Neutrophil (primary cell): ENCODE results near the gene TNRC18.
A peak's percentile ranks its signal among the peaks of the same experiment; 100 is the strongest.

Experiments used
- H3K27ac ChIP-seq: fragments of 200-600 bp; sonication (generic); 2 replicates; pipeline ENCODE4 v1.5.1; 2016; ENCODE audit warnings: mild to moderate bottlenecking, moderate library complexity
- H3K27me3 ChIP-seq: fragments of 200-600 bp; sonication (generic); 2 replicates; pipeline ENCODE4 v1.6.0; 2016; ENCODE audit warnings: mild to moderate bottlenecking
- H3K36me3 ChIP-seq: fragments of 200-600 bp; sonication (generic); 2 replicates; pipeline ENCODE4 v1.5.1; 2017
- H3K4me1 ChIP-seq, 2 experiments: fragments of 200-600 bp in 1 of 2; sonication (generic) in 1 of 2; 1 replicate in 1 of 2; 2 replicates in 1 of 2; pipeline versions ENCODE4 v1.5.1 to v1.6.1; 2013 to 2016; ENCODE audit warnings: low read depth in 1 of 2, low read length in 1 of 2, mild to moderate bottlenecking in 1 of 2, moderate library complexity in 1 of 2; ENCODE audit not compliant: control insufficient read depth in 1 of 2, insufficient read depth in 1 of 2
- H3K4me3 ChIP-seq, 2 experiments: fragments of 200-600 bp in 1 of 2; sonication (generic) in 1 of 2; 1 replicate in 1 of 2; 2 replicates in 1 of 2; pipeline ENCODE4 v1.5.1; 2013 to 2016; ENCODE audit warnings: low read depth in 1 of 2, low read length in 1 of 2, mild to moderate bottlenecking in 1 of 2, moderate library complexity in 1 of 2
- H3K9me3 ChIP-seq: fragments of 200-600 bp; sonication (generic); 2 replicates; pipeline ENCODE4 v1.5.1; 2016
- TF ChIP-seq, protein P1 (sequence below): fragments of 200-600 bp; sonication (generic); IDR thresholded peaks from 2 replicates; pipeline ENCODE4 v1.5.1; 2016; ENCODE audit warnings: antibody characterized with exemption

The TNRC18 gene

DNA sequence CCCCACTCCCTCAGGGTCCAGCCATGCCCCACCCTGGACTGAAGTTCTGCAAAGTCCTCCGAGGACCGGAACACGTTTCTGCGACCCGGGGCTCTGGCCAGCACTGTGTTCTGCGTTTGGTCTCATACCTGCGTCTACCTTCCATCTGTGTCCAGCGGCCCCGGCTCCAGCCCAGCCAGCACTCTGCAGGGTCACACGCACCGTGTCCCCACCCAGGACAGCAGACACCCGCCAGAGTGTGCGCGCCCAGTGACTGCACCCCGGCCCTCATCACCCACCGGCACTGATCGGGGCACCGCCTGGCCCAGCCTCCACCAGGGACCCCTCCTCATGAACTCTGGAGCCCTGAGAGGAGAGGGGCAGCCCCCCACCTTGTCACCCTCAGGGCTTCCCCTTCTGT lies 120.6 kb downstream of the TNRC18 start:
- Histone ChIP-seq H3K27ac (no peak overlapping the region), H3K4me1 (no peaks in the 10 kb centered on the region), H3K9me3 (no peaks in the 10 kb centered on the region), H3K27me3 (peaks cover 15% of the 10 kb centered on the region), H3K4me3 (no peak overlapping the region), H3K36me3 (peaks cover 19% of the 10 kb centered on the region)
- TF ChIP-seq, protein P1, sequence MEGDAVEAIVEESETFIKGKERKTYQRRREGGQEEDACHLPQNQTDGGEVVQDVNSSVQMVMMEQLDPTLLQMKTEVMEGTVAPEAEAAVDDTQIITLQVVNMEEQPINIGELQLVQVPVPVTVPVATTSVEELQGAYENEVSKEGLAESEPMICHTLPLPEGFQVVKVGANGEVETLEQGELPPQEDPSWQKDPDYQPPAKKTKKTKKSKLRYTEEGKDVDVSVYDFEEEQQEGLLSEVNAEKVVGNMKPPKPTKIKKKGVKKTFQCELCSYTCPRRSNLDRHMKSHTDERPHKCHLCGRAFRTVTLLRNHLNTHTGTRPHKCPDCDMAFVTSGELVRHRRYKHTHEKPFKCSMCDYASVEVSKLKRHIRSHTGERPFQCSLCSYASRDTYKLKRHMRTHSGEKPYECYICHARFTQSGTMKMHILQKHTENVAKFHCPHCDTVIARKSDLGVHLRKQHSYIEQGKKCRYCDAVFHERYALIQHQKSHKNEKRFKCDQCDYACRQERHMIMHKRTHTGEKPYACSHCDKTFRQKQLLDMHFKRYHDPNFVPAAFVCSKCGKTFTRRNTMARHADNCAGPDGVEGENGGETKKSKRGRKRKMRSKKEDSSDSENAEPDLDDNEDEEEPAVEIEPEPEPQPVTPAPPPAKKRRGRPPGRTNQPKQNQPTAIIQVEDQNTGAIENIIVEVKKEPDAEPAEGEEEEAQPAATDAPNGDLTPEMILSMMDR = no peak

DNA sequence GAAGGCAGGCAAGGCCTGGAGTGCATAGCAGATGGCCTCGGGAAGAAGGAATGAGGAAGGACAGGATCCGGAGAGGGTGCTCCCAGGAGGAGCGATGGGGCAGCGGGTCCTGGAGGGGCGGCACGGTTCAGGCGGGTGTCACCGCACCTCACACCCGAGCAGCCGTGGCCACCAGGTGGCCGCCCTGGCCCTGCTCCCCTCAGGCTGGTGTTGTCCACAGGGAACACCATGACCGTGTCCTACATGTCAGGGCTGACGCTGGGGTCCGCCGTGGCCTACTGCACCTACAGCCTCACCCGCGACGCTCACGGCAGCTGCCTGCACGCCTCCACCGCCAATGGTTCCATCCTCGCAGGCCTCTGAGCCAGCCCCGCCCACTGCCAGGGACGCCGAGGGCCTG lies 121.1 kb downstream of the TNRC18 start:
- Histone ChIP-seq H3K36me3 (peaks cover 15% of the 10 kb centered on the region), H3K9me3 (no peaks in the 10 kb centered on the region), H3K27me3 (peaks cover 20% of the 10 kb centered on the region), H3K4me1 (no peaks in the 10 kb centered on the region), H3K27ac (no peak overlapping the region), H3K4me3 (no peak overlapping the region)
- TF ChIP-seq, protein P1 = no peak

DNA sequence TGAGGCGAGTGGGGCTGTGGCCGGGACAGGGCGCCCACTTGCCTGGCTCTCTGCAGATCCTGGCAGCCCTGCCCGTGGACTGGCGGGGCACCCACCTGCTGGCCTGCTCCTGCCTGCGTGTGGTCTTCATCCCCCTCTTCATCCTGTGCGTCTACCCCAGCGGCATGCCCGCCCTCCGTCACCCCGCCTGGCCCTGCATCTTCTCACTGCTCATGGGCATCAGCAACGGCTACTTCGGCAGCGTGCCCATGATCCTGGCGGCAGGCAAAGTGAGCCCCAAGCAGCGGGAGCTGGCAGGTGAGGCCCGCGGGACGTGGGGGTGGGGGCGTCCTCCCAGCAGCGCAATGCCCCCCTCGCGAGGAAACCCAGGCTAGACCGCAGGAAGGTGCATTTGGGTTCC lies 123.3 kb downstream of the TNRC18 start:
- Histone ChIP-seq H3K27ac (no peak overlapping the region), H3K9me3 (no peaks in the 10 kb centered on the region), H3K4me3 (no peak overlapping the region), H3K36me3 (no peaks in the 10 kb centered on the region), H3K4me1 (peaks cover 4% of the 10 kb centered on the region in 2 experiments), H3K27me3 (peaks cover 42% of the 10 kb centered on the region)
- TF ChIP-seq, protein P1 = no peak

DNA sequence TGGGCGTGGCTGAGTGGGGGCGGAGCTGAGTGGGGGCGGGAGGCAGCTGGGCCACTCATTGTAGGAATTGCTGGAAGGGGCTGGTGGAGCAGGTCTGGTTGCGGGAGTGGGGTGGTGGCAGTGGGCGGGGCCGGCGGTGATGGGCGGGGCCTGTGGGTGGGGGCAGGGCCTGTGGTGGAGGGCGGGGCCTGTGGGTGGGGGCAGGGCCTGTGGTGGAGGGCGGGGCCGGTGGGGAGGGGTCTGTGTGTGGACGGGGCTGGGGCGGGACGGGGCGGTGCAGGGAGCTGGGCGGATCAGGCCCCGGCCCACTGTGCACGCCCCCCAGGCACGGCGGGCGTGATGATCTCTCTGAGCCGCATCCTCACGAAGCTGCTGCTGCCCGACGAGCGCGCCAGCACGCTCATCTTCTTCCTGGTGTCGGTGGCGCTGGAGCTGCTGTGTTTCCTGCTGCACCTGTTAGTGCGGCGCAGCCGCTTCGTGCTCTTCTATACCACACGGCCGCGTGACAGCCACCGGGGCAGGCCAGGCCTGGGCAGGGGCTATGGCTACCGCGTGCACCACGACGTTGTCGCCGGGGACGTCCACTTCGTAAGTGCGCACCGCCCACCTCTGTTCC lies 126.9 kb downstream of the TNRC18 start:
- Histone ChIP-seq H3K27me3 (peaks cover 58% of the 10 kb centered on the region), H3K27ac (no peak overlapping the region), H3K9me3 (no peaks in the 10 kb centered on the region), H3K36me3 (no peaks in the 10 kb centered on the region), H3K4me1 (peaks cover 4% of the 10 kb centered on the region in 2 experiments), H3K4me3 (peak overlapping the region in 1 of 2 experiments; percentile 28)
- TF ChIP-seq, protein P1 = no peak

DNA sequence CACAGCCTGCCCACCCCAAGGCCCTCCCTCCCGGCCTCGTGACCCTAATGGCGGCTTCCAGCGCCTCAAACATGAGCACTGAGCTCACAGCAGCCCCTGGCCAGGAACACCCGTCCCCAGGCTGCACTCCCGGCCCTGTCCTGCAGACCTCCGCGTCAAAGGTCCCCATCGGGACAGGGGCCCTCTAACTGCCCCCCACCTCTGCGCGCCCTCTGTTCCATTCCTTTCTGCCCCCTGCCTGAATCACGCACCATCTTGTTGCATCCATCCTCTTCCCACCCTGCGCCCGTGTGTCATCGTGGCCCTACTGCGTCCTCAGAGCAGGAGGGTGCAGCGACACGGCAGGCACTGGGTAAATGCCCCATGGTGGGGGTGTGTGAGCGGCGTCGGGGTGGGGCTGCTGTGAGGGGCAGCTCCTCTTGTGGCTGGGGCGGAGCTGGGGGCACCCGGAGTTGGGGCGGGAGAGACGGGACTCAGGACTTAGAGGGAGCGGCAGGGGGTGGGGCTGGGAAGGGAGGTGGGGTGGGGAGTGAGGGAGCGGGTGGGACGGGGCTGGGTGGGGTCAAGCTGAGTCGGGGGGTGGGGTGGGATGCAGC lies 127.5 kb downstream of the TNRC18 start:
- peaks cover 4% of the 10 kb centered on the region in 2 experiments for H3K4me1 ChIP-seq
- TF ChIP-seq, protein P1 = no peak
- no peak overlapping the region for H3K27ac ChIP-seq
- H3K9me3 ChIP-seq = no peaks in the 10 kb centered on the region
- peaks cover 58% of the 10 kb centered on the region for H3K27me3 ChIP-seq
- H3K4me3 ChIP-seq = no peak overlapping the region
- no peaks in the 10 kb centered on the region for H3K36me3 ChIP-seq
